A673 (cell line): Measurements from ENCODE around the gene CSTPP1. TPM values are rescaled to one million over a fixed set of nuclear protein-coding genes. Genes with fewer than 3 reads are reported as not detected.
"Not testable (repeated sequence)": the region's sequence is repeated elsewhere in the genome, so short reads cannot be mapped to it uniquely, and the experiment has no call there.

Experiments
- BruUV-seq: library from RNA; stranded (reverse); fragments of 400-500 nt; replicated peaks from 2 replicates; lab custom pipeline; 2021; lab: Mats Ljungman, UMichigan
- CTCF ChIA-PET: fragments of 300-600 bp; sonication (Branson Sonifier 250); formaldehyde crosslinking; loops from one replicate; lab custom pipeline; 2022; ENCODE audit warnings: antibody characterized with exemption; lab: Charles Lee
- POLR2A ChIA-PET: fragments of 300-600 bp; sonication (Branson Sonifier 250); formaldehyde crosslinking; loops from one replicate; lab custom pipeline; 2022; ENCODE audit warnings: antibody characterized with exemption; ENCODE audit not compliant: low non-redundant PET; lab: Charles Lee
- DNase-seq: peaks from one replicate; pipeline ENCODE4 v3.0.0-alpha.2; 2015; ENCODE audit warnings: low spot score
- H3K27ac ChIP-seq: fragments of 200-600 bp; sonication (generic); 2 replicates; pipeline ENCODE4 v1.5.1; 2016; ENCODE audit warnings: mixed run types, low read depth, mild to moderate bottlenecking, mixed read lengths, antibody characterized with exemption, low read length; ENCODE audit not compliant: poor library complexity, severe bottlenecking
- H3K27me3 ChIP-seq: fragments of 200-600 bp; sonication (generic); replicated peaks from 2 replicates; pipeline ENCODE4 v1.6.1; 2017; ENCODE audit warnings: mixed run types, low read depth, mild to moderate bottlenecking, mixed read lengths, antibody characterized with exemption, low read length; ENCODE audit not compliant: insufficient read depth, poor library complexity
- H3K36me3 ChIP-seq: fragments of 200-600 bp; sonication (generic); 2 replicates; pipeline ENCODE4 v1.6.1; 2016; ENCODE audit warnings: mixed run types, mild to moderate bottlenecking, mixed read lengths, antibody characterized with exemption, low read length; ENCODE audit not compliant: insufficient read depth, poor library complexity, severe bottlenecking
- H3K4me1 ChIP-seq: fragments of 200-600 bp; sonication (generic); 2 replicates; pipeline ENCODE4 v1.6.1; 2017; ENCODE audit warnings: mixed run types, mild to moderate bottlenecking, mixed read lengths, antibody characterized with exemption, low read length; ENCODE audit not compliant: insufficient read depth, poor library complexity, severe bottlenecking
- H3K4me3 ChIP-seq: fragments of 200-600 bp; sonication (generic); 2 replicates; pipeline ENCODE4 v1.5.1; 2016; ENCODE audit warnings: low read depth, mixed run types, mild to moderate bottlenecking, mixed read lengths, low read length; ENCODE audit not compliant: poor library complexity, severe bottlenecking
- H3K9me3 ChIP-seq: fragments of 200-600 bp; sonication (generic); 2 replicates; pipeline ENCODE4 v1.6.1; 2016; ENCODE audit warnings: mixed run types, low read depth, mild to moderate bottlenecking, mixed read lengths, antibody characterized with exemption, low read length; ENCODE audit not compliant: poor library complexity, severe bottlenecking
- CTCF ChIP-seq: fragments of 300-800, 200-600 bp; sonication (generic); conservative IDR thresholded peaks from 2 replicates; pipeline ENCODE4 v1.5.1; 2017; ENCODE audit warnings: low read depth, mild to moderate bottlenecking, antibody characterized with exemption, low read length, moderate library complexity, mixed read lengths
- EZH2 ChIP-seq: fragments of 200-600 bp; sonication (generic); IDR thresholded peaks from 2 replicates; pipeline ENCODE4 v1.6.1; 2017; ENCODE audit warnings: borderline replicate concordance, low read depth, mild to moderate bottlenecking, mixed read lengths, antibody characterized with exemption, low read length; ENCODE audit not compliant: poor library complexity, severe bottlenecking
- intact Hi-C: fragments of 100-400 bp; cut with micrococcal nuclease; formaldehyde crosslinking; loops from one replicate; pipeline ENCODE4 v1.10.0; 2022; ENCODE audit not compliant: unreplicated experiment
- microRNA-seq: library from miRNA; unstranded; fragments of <30 nt; microRNA quantifications from one replicate; pipeline ENCODE4 v1.2.0, GENCODE V29; 2021
- total RNA-seq: library from RNA; stranded (reverse); gene quantifications from 2 replicates; pipeline ENCODE4 v1.2.3, GENCODE V29; 2021

Gene CSTPP1
- total RNA-seq, 1 experiment from 2014 or later = 79.3 TPM

- Histone ChIP-seq H3K4me1 (no peaks in the 10 kb centered on the region), H3K27ac (no peak overlapping the region), H3K4me3 (no peak overlapping the region), H3K27me3 (no peaks in the 10 kb centered on the region), H3K9me3 (peaks cover 3% of the 10 kb centered on the region), H3K36me3 (no peaks in the 10 kb centered on the region)
- intact Hi-C loops = no loop called here
- TF ChIP-seq EZH2 (no peak), CTCF (no peak)
- ChIA-PET POLR2A (no interaction called here), CTCF (interaction anchor here (0.7 kb wide), 1 partner anchor 295 kb away, joined by 3 read pairs; no protein-coding TSS in a partner anchor)
- BruUV-seq = no TSS peak
- DNase-seq = no peak
Measured at GRCh38 chr11:47207459-47207858, 270.9 kb downstream of the CSTPP1 start.

GRCh38 chr11:47208008-47208552 is 271.5 kb downstream of the CSTPP1 start:
- H3K9me3 ChIP-seq, intact Hi-C loops, H3K4me1 ChIP-seq, H3K36me3 ChIP-seq, POLR2A ChIA-PET, H3K27me3 ChIP-seq, H3K4me3 ChIP-seq, DNase-seq, BruUV-seq, H3K27ac ChIP-seq: not testable (repeated sequence)
- CTCF ChIA-PET = interaction anchor here (0.7 kb wide), 1 partner anchor 295 kb away, joined by 3 read pairs; no protein-coding TSS in a partner anchor

GRCh38 chr11:47208628-47209027 is 272.1 kb downstream of the CSTPP1 start:
- Histone ChIP-seq H3K4me1 (peaks cover under 1% of the 10 kb centered on the region), H3K9me3 (peaks cover 3% of the 10 kb centered on the region), H3K27me3 (no peaks in the 10 kb centered on the region), H3K27ac (no peak overlapping the region), H3K4me3 (no peak overlapping the region), H3K36me3 (no peaks in the 10 kb centered on the region)
- POLR2A ChIA-PET = no interaction called here
- TF ChIP-seq CTCF = no peak
- no peak for TF ChIP-seq EZH2
- intact Hi-C loops = no loop called here
- DNase-seq = no peak
- CTCF ChIA-PET = no interaction called here
- BruUV-seq = no TSS peak

Small RNAs within 50 kb of the gene (microRNA-seq; reads per million reads assigned to microRNA genes)
- gene MIR6745 = not detected

Other genes starting within 250 kb of the CSTPP1 start
- 89.3 and 92.8 TPM in 2 replicates for gene ARHGAP1, start 236.1 kb upstream of the CSTPP1 start, total RNA-seq
- gene ZNF408, start 235.7 kb upstream of the CSTPP1 start, total RNA-seq = 33.9 and 40.1 TPM in 2 replicates
- not detected in 2 replicates for gene F2, start 217.5 kb upstream of the CSTPP1 start, total RNA-seq
- 572 and 581 TPM in 2 replicates for gene CKAP5, start 90.5 kb upstream of the CSTPP1 start, total RNA-seq
- gene LRP4, start 18.2 kb upstream of the CSTPP1 start, total RNA-seq = 31.8 and 39.6 TPM in 2 replicates
- 179 and 206 TPM in 2 replicates for gene ARFGAP2, start 240.1 kb downstream of the CSTPP1 start, total RNA-seq
- gene PACSIN3, start 249.7 kb downstream of the CSTPP1 start, total RNA-seq = 32.0 and 50.9 TPM in 2 replicates